ENCODE results near the gene GALM.

DNA sequence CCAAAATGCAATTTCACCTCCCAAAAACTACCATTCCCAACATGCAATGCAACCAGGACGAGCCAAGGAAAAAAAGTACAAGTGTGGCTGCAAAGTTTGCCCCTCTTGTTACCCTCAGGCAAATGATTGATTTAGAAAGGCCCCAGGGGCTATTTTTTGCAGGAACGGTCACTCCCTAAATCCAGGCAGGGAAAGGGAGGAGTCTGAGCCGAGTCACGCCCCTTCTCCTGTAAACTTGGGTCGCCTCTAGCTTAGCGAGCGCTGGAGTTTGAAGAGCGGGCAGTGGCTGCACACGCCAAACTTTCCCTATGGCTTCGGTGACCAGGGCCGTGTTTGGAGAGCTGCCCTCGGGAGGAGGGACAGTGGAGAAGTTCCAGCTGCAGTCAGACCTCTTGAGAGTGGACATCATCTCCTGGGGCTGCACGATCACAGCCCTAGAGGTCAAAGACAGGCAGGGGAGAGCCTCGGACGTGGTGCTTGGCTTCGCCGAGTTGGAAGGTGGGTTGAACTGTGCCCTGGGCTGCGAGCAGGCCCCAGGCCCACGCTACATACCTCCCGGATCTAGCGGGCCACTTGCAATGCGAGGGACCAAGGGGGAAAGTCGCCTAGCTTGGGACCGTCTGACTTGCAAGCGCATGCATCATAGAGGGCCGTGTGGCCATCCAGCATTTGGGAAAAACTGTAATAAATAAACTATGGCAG, at the start of gene GALM:
- TF ChIP-seq, protein P1, sequence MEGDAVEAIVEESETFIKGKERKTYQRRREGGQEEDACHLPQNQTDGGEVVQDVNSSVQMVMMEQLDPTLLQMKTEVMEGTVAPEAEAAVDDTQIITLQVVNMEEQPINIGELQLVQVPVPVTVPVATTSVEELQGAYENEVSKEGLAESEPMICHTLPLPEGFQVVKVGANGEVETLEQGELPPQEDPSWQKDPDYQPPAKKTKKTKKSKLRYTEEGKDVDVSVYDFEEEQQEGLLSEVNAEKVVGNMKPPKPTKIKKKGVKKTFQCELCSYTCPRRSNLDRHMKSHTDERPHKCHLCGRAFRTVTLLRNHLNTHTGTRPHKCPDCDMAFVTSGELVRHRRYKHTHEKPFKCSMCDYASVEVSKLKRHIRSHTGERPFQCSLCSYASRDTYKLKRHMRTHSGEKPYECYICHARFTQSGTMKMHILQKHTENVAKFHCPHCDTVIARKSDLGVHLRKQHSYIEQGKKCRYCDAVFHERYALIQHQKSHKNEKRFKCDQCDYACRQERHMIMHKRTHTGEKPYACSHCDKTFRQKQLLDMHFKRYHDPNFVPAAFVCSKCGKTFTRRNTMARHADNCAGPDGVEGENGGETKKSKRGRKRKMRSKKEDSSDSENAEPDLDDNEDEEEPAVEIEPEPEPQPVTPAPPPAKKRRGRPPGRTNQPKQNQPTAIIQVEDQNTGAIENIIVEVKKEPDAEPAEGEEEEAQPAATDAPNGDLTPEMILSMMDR (IDR thresholded peaks at IDR 0.05), result no peak
- TF ChIP-seq POLR2A (IDR thresholded peaks at IDR 0.05), result peak; percentile 90

All from right lobe of liver (tissue), 4 donors.